Transverse colon (tissue), 4 donors: ENCODE results near the gene MTHFD1. TPM values are rescaled to one million over a fixed set of nuclear protein-coding genes. Genes with fewer than 3 reads are reported as not detected.

Source experiments
- DNase-seq: peaks from one replicate; pipeline ENCODE4 v3.0.0-alpha.2; 2019
- H3K27ac ChIP-seq, 4 donors: fragments of 200-600 bp; sonication (generic); 2 replicates each; pipeline ENCODE4 v1.5.1; 2016 to 2018; ENCODE audit warnings: inconsistent platforms in 4 of 4
- H3K27me3 ChIP-seq: fragments of 200-600 bp; sonication (generic); 2 replicates; pipeline ENCODE4 v1.5.1; 2017; ENCODE audit warnings: inconsistent platforms
- H3K36me3 ChIP-seq, 4 donors: fragments of 200-600 bp; sonication (generic); 2 replicates each; pipeline ENCODE4 v1.5.1; 2017 to 2019; ENCODE audit warnings: inconsistent platforms in 4 of 4
- H3K4me1 ChIP-seq, 4 donors: fragments of 200-600 bp; sonication (generic); 2 replicates each; pipeline ENCODE4 v1.5.1; 2017 to 2020; ENCODE audit warnings: inconsistent platforms in 4 of 4
- H3K4me3 ChIP-seq, 4 donors: fragments of 200-600 bp; sonication (generic); 1 replicate in 1 of 4; 2 replicates in 3 of 4; pipeline versions ENCODE4 v1.5.1 to v1.6.1; 2017 to 2019; ENCODE audit warnings: inconsistent platforms in 4 of 4
- H3K9me3 ChIP-seq, 2 donors: fragments of 200-600 bp; sonication (generic); 2 replicates each; pipeline ENCODE4 v1.5.1; 2017 to 2019; ENCODE audit warnings: inconsistent platforms in 2 of 2
- CTCF ChIP-seq, 5 experiments: fragments of 200-600 bp in 3 of 5; fragments of 450-650 bp in 2 of 5; sonication (generic) in 3 of 5; IDR thresholded peaks; 1 replicate in 2 of 5; 2 replicates in 3 of 5; pipeline ENCODE4 v1.5.1; 2016 to 2017; ENCODE audit warnings: antibody characterized with exemption in 5 of 5, inconsistent platforms in 3 of 5, mild to moderate bottlenecking in 2 of 5, moderate library complexity in 1 of 5
- EP300 ChIP-seq: sonication (generic); formaldehyde crosslinking; IDR thresholded peaks from one replicate; pipeline ENCODE4 v1.6.1; 2017; ENCODE audit warnings: antibody characterized with exemption, low read depth
- POLR2A ChIP-seq: fragments of 450-650 bp; IDR thresholded peaks from one replicate; pipeline ENCODE4 v1.6.1; 2016; ENCODE audit warnings: antibody characterized with exemption, mild to moderate bottlenecking, moderate library complexity
- POLR2AphosphoS5 ChIP-seq, 3 donors: sonication (generic); formaldehyde crosslinking; IDR thresholded peaks; one replicate each; pipeline ENCODE4 v1.6.1; 2016; ENCODE audit warnings: antibody characterized with exemption in 3 of 3
- WGBS, 2 donors: methylation state at CpG; one replicate each; pipeline ENCODE4 v1.1.5; 2018; ENCODE audit warnings: low coverage in 1 of 2; 5-methylcytosine and 5-hydroxymethylcytosine counted together
- in situ Hi-C, 4 donors: fragments of 200-750 bp; cut with MboI; loops; one replicate each; pipeline versions ENCODE4 v1.15.0 to v1.15.1; 2017; ENCODE audit warnings: low sequenced_read_pairs in 3 of 4, low pct_ligation_motif_present in 1 of 4, low pct_unique_long_range_greater_than_20kb in 1 of 4
- intact Hi-C: fragments of 100-400 bp; cut with DNase I; formaldehyde crosslinking; loops from one replicate; pipeline ENCODE4 v1.15.1; 2023; ENCODE audit warnings: low total_unique reads
- total RNA-seq, 4 donors: library from RNA; depleted of rRNA; stranded (reverse); fragments of >200 nt; gene quantifications; one replicate each; pipeline ENCODE4 v1.1.0, GENCODE V29; 2016

MTHFD1 gene
- 10 to 100 TPM; 20.5 to 92.0 (median 37.7) TPM for total RNA-seq

- WGBS, 2 donors, result 0% methylated on average over 58 of the region's 58 CpGs; no CpG with 5 or more reads in 1 of the 2 donors
- H3K27me3 ChIP-seq, result no peaks in the 10 kb centered on the region
- DNase-seq, result peak; percentile 99
- no peaks in the 10 kb centered on the region for H3K36me3 ChIP-seq
- H3K9me3 ChIP-seq, result no peaks in the 10 kb centered on the region
- in situ Hi-C loops, result loop anchor here in 1 of 4 donors (25.0 kb wide), 1 partner anchor 249 kb away; no protein-coding TSS in a partner anchor
- H3K27ac ChIP-seq, result peak within 1 kb of the TSS; percentile 82 to 90 (median 88)
- intact Hi-C loops, result no loop called here
- peak within 1 kb of the TSS; percentile 46 to 77 (median 66) for H3K4me3 ChIP-seq
- H3K4me1 ChIP-seq, result peaks cover 2 to 24% (median 17%) of the 10 kb centered on the region in 4 donors
- TF ChIP-seq CTCF (IDR thresholded peaks at IDR 0.05), result peak in 1 of 5 experiments; percentile 46
- no peak for TF ChIP-seq EP300
- TF ChIP-seq POLR2A, result peak; percentile 57
- peak; percentile 37 to 64 (median 50) for TF ChIP-seq POLR2AphosphoS5 (IDR thresholded peaks at IDR 0.05)
Observed at GRCh38 chr14:64387782-64388532, at the start of gene MTHFD1. MTHFD1 (plus strand) TSS chr14:64388353; CDS start chr14:64388428, 75 bp downstream.

GRCh38 chr14:64338616-64339316 is 49.4 kb upstream of the MTHFD1 start:
- intact Hi-C loops (no loop called here), in situ Hi-C loops (loop anchor here in 3 of 4 donors (25.0 kb wide), 2 partner anchors 149 to 299 kb away; no protein-coding TSS in a partner anchor)
- no peak for TF ChIP-seq CTCF (IDR thresholded peaks at IDR 0.05)
- TF ChIP-seq POLR2AphosphoS5 (IDR thresholded peaks at IDR 0.05), result peak; percentile 80 to 87 (median 84)
- TF ChIP-seq POLR2A, result peak; percentile 72
- 3 to 20% methylated on average over 2 to 34 of the region's 49 CpGs for WGBS, 2 donors
- Histone ChIP-seq H3K4me1 (peaks cover 0 to 12% (median 5%) of the 10 kb centered on the region in 4 donors), H3K27me3 (no peaks in the 10 kb centered on the region), H3K9me3 (no peaks in the 10 kb centered on the region), H3K27ac (peak overlapping the region; percentile 86 to 95 (median 90)), H3K4me3 (peak overlapping the region; percentile 55 to 80 (median 71)), H3K36me3 (no peaks in the 10 kb centered on the region)
- DNase-seq, result peak; percentile 96

GRCh38 chr14:64340560-64341196 is 47.5 kb upstream of the MTHFD1 start:
- Histone ChIP-seq H3K4me3 (no peak overlapping the region), H3K4me1 (peaks cover 0 to 12% (median 5%) of the 10 kb centered on the region in 4 donors), H3K27ac (no peak overlapping the region), H3K9me3 (no peaks in the 10 kb centered on the region), H3K27me3 (no peaks in the 10 kb centered on the region), H3K36me3 (no peaks in the 10 kb centered on the region)
- no peak for TF ChIP-seq EP300
- no peak for TF ChIP-seq POLR2AphosphoS5 (IDR thresholded peaks at IDR 0.05)
- TF ChIP-seq CTCF (IDR thresholded peaks at IDR 0.05), result no peak
- no peak for TF ChIP-seq POLR2A
- intact Hi-C loops, result loop anchor here (10.0 kb wide), 1 partner anchor 144 kb away; no protein-coding TSS in a partner anchor
- WGBS, 2 donors, result 96 to 100% methylated on average over 1 to 8 of the region's 8 CpGs
- in situ Hi-C loops, result loop anchor here (10.0 to 25.0 kb wide), 3 partner anchors 134 to 297 kb away; no protein-coding TSS in a partner anchor
- DNase-seq, result no peak
